T-helper 2 cell treated with Interferon-gamma antibody and Interleukin-4, amounts not matched to agents 5 μg/mL and 100 μg/mL, for 36 hours (primary cell): Measurements from ENCODE around the gene PTPRJ.
"Not testable (repeated sequence)": the region's sequence is repeated elsewhere in the genome, so short reads cannot be mapped to it uniquely, and the experiment has no call there.

Experiments used
- DNase-seq: peaks from one replicate; pipeline ENCODE4 v3.0.0; 2021; ENCODE audit warnings: low spot score
- H3K27ac Mint-ChIP-seq: one replicate; pipeline ENCODE4 v1.8.0; 2021; ENCODE audit warnings: mild to moderate bottlenecking, mixed read lengths
- H3K27me3 Mint-ChIP-seq: one replicate; pipeline ENCODE4 v1.8.0; 2021; ENCODE audit warnings: low read depth, mixed read lengths
- H3K36me3 Mint-ChIP-seq: one replicate; pipeline ENCODE4 v1.8.0; 2021; ENCODE audit warnings: low read depth, mixed read lengths
- H3K4me1 Mint-ChIP-seq: one replicate; pipeline ENCODE4 v1.8.0; 2021; ENCODE audit warnings: low read depth, mixed read lengths
- H3K4me3 Mint-ChIP-seq: one replicate; pipeline ENCODE4 v1.8.0; 2022; ENCODE audit warnings: mild to moderate bottlenecking, moderate library complexity, mixed read lengths
- H3K9me3 Mint-ChIP-seq: one replicate; pipeline ENCODE4 v1.8.0; 2021; ENCODE audit warnings: mixed read lengths

Gene PTPRJ

GRCh38 chr11:47951504-47951903 lies 28.9 kb upstream of the PTPRJ start:
- H3K36me3 Mint-ChIP-seq, H3K27me3 Mint-ChIP-seq, H3K4me3 Mint-ChIP-seq: not testable (repeated sequence)

GRCh38 chr11:47955061-47955755 lies 25.2 kb upstream of the PTPRJ start:
- Mint-ChIP-seq H3K4me1 (peaks cover 21% of the 10 kb centered on the region), H3K27me3 (no peaks in the 10 kb centered on the region), H3K9me3 (no peaks in the 10 kb centered on the region), H3K4me3 (no peak overlapping the region), H3K27ac (no peak overlapping the region), H3K36me3 (no peaks in the 10 kb centered on the region)
- no peak for DNase-seq

More at GRCh38 chr11:47951504-47951903, 28.9 kb upstream of the PTPRJ start:
- not testable (repeated sequence) for DNase-seq, H3K9me3 Mint-ChIP-seq
- H3K4me1 Mint-ChIP-seq, result peaks cover 34% of the 10 kb centered on the region
- peak overlapping the region; percentile 53 for H3K27ac Mint-ChIP-seq

GRCh38 chr11:47960015-47960414 lies 20.3 kb upstream of the PTPRJ start:
- H3K4me3 Mint-ChIP-seq, result no peak overlapping the region
- no peak overlapping the region for H3K27ac Mint-ChIP-seq
- DNase-seq, result no peak
- H3K27me3 Mint-ChIP-seq, result no peaks in the 10 kb centered on the region
- no peaks in the 10 kb centered on the region for H3K36me3 Mint-ChIP-seq
- no peaks in the 10 kb centered on the region for H3K9me3 Mint-ChIP-seq
- peaks cover 14% of the 10 kb centered on the region for H3K4me1 Mint-ChIP-seq

- Mint-ChIP-seq H3K27me3 (no peaks in the 10 kb centered on the region), H3K36me3 (no peaks in the 10 kb centered on the region), H3K27ac (no peak overlapping the region), H3K4me3 (no peak overlapping the region), H3K9me3 (no peaks in the 10 kb centered on the region), H3K4me1 (peaks cover 4% of the 10 kb centered on the region)
- no peak for DNase-seq
Measured at GRCh38 chr11:47961383-47961782, 19.0 kb upstream of the PTPRJ start.

- Mint-ChIP-seq H3K4me1 (peaks cover 4% of the 10 kb centered on the region), H3K9me3 (no peaks in the 10 kb centered on the region), H3K27me3 (no peaks in the 10 kb centered on the region), H3K27ac (no peak overlapping the region), H3K4me3 (no peak overlapping the region), H3K36me3 (no peaks in the 10 kb centered on the region)
- no peak for DNase-seq
Measured at GRCh38 chr11:47964546-47964945, 15.8 kb upstream of the PTPRJ start.

- Mint-ChIP-seq H3K4me1 (peaks cover 6% of the 10 kb centered on the region), H3K27me3 (no peaks in the 10 kb centered on the region), H3K36me3 (no peaks in the 10 kb centered on the region), H3K4me3 (no peak overlapping the region), H3K9me3 (no peaks in the 10 kb centered on the region), H3K27ac (no peak overlapping the region)
- DNase-seq, result no peak
Measured at GRCh38 chr11:47967577-47968525, 12.5 kb upstream of the PTPRJ start.

- Mint-ChIP-seq H3K27ac (no peak overlapping the region), H3K27me3 (no peaks in the 10 kb centered on the region), H3K36me3 (no peaks in the 10 kb centered on the region), H3K4me3 (no peak overlapping the region), H3K4me1 (peaks cover 8% of the 10 kb centered on the region), H3K9me3 (no peaks in the 10 kb centered on the region)
- DNase-seq, result no peak
Measured at GRCh38 chr11:47969401-47969800, 11.0 kb upstream of the PTPRJ start.

- Mint-ChIP-seq H3K36me3 (no peaks in the 10 kb centered on the region), H3K4me3 (no peak overlapping the region), H3K27me3 (no peaks in the 10 kb centered on the region)
Measured at GRCh38 chr11:47971501-47971900, 8.9 kb upstream of the PTPRJ start.

GRCh38 chr11:47973173-47973572 lies 7.2 kb upstream of the PTPRJ start:
- Mint-ChIP-seq H3K27me3 (peaks cover 5% of the 10 kb centered on the region), H3K27ac (no peak overlapping the region), H3K9me3 (no peaks in the 10 kb centered on the region), H3K4me3 (no peak overlapping the region), H3K36me3 (no peaks in the 10 kb centered on the region), H3K4me1 (peaks cover 6% of the 10 kb centered on the region)
- no peak for DNase-seq

More at GRCh38 chr11:47971501-47971900, 8.9 kb upstream of the PTPRJ start:
- no peak for DNase-seq
- H3K9me3 Mint-ChIP-seq, result no peaks in the 10 kb centered on the region
- H3K4me1 Mint-ChIP-seq, result peaks cover 6% of the 10 kb centered on the region
- H3K27ac Mint-ChIP-seq, result no peak overlapping the region

GRCh38 chr11:47976931-47977330 lies 3.4 kb upstream of the PTPRJ start:
- Mint-ChIP-seq H3K4me3 (no peak overlapping the region), H3K36me3 (peaks cover 7% of the 10 kb centered on the region), H3K9me3 (no peaks in the 10 kb centered on the region), H3K27me3 (peaks cover 9% of the 10 kb centered on the region), H3K27ac (no peak overlapping the region), H3K4me1 (peaks cover 11% of the 10 kb centered on the region)
- no peak for DNase-seq

- Mint-ChIP-seq H3K27ac (no peak overlapping the region), H3K36me3 (peaks cover 11% of the 10 kb centered on the region), H3K27me3 (peaks cover 9% of the 10 kb centered on the region), H3K9me3 (no peaks in the 10 kb centered on the region), H3K4me3 (no peak overlapping the region), H3K4me1 (peaks cover 15% of the 10 kb centered on the region)
- no peak for DNase-seq
Measured at GRCh38 chr11:47977623-47978022, 2.7 kb upstream of the PTPRJ start.

GRCh38 chr11:47979378-47980087 lies 826 bp upstream of the PTPRJ start:
- Mint-ChIP-seq H3K27ac (peak overlapping the region; percentile 56), H3K4me3 (peak overlapping the region; percentile 54), H3K9me3 (no peaks in the 10 kb centered on the region), H3K4me1 (peaks cover 29% of the 10 kb centered on the region), H3K36me3 (peaks cover 27% of the 10 kb centered on the region), H3K27me3 (peaks cover 9% of the 10 kb centered on the region)
- DNase-seq, result no peak

GRCh38 chr11:47980907-47981621 lies 705 bp downstream of the PTPRJ start:
- peaks cover 30% of the 10 kb centered on the region for H3K4me1 Mint-ChIP-seq
- H3K27ac Mint-ChIP-seq, result no peak overlapping the region
- peaks cover 9% of the 10 kb centered on the region for H3K27me3 Mint-ChIP-seq
- no peaks in the 10 kb centered on the region for H3K9me3 Mint-ChIP-seq
- peak; percentile 37 for DNase-seq
- H3K4me3 Mint-ChIP-seq, result peak overlapping the region; percentile 97
- peaks cover 32% of the 10 kb centered on the region for H3K36me3 Mint-ChIP-seq
